Measurements from ENCODE around the gene CEP350.

DNA sequence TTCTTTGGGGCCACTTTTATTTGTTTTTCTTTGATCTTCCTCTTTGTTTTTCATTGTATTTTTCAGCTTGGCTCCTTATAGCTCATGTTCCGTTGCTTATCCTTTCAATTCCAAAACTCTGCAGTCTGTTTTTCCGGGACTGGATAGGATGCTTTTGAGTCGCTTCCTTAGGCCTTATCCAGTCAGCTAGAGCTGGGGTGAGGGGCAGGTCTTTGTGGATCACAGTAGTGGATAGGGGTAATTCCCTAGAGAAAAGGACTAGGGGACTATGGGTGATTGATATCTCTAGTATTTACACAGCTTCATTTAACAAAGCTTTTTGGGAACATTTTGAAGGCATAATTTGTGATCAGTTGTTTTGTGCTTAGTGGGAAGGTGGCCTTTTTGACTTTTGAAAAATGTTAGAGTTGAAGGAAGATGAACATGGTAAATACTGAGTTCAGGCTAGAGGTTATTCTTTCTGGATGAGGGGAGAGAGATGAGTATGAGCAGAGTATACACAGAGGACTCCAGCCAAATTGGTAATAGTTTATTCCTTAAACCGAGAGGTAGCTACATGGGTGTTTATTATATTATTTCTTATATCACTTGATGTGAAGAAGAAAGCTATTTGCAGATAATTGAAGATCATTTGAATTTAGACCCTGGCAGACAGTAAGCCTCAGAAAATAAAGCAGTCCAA is 22.5 kb downstream of the CEP350 start:
- TF ChIP-seq JUN (IDR thresholded peaks at IDR 0.05): no peak
- TF ChIP-seq, protein P1, sequence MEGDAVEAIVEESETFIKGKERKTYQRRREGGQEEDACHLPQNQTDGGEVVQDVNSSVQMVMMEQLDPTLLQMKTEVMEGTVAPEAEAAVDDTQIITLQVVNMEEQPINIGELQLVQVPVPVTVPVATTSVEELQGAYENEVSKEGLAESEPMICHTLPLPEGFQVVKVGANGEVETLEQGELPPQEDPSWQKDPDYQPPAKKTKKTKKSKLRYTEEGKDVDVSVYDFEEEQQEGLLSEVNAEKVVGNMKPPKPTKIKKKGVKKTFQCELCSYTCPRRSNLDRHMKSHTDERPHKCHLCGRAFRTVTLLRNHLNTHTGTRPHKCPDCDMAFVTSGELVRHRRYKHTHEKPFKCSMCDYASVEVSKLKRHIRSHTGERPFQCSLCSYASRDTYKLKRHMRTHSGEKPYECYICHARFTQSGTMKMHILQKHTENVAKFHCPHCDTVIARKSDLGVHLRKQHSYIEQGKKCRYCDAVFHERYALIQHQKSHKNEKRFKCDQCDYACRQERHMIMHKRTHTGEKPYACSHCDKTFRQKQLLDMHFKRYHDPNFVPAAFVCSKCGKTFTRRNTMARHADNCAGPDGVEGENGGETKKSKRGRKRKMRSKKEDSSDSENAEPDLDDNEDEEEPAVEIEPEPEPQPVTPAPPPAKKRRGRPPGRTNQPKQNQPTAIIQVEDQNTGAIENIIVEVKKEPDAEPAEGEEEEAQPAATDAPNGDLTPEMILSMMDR (IDR thresholded peaks at IDR 0.05): no peak
- TF ChIP-seq EP300 (IDR thresholded peaks at IDR 0.05): no peak
- TF ChIP-seq JUNB (IDR thresholded peaks at IDR 0.05): no peak
- TF ChIP-seq CHD2 (IDR thresholded peaks at IDR 0.05; ENCODE audit: low read length, partially characterized antibody): no peak
- no peak for TF ChIP-seq POLR2A (IDR thresholded peaks at IDR 0.05; ENCODE audit: low read length)
- TF ChIP-seq, protein P2, sequence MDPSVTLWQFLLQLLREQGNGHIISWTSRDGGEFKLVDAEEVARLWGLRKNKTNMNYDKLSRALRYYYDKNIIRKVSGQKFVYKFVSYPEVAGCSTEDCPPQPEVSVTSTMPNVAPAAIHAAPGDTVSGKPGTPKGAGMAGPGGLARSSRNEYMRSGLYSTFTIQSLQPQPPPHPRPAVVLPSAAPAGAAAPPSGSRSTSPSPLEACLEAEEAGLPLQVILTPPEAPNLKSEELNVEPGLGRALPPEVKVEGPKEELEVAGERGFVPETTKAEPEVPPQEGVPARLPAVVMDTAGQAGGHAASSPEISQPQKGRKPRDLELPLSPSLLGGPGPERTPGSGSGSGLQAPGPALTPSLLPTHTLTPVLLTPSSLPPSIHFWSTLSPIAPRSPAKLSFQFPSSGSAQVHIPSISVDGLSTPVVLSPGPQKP (IDR thresholded peaks at IDR 0.05; ENCODE audit: low read depth, low read length): no peak
- no peak for TF ChIP-seq FOSB (CRISPR knock-in tag; IDR thresholded peaks at IDR 0.05)
- no peak for TF ChIP-seq RFX5 (IDR thresholded peaks at IDR 0.05)
- TF ChIP-seq RAD21 (conservative IDR thresholded peaks at IDR 0.05 in 1 of 2, IDR thresholded peaks at IDR 0.05 in 1 of 2): no peak

Measured in A549 (cell line).